Osteoblast (primary cell): Measurements from ENCODE around the gene GLA. TPM values are rescaled to one million over a fixed set of nuclear protein-coding genes. Genes with fewer than 3 reads are reported as not detected.

Source experiments
- DNase-seq: peaks from one replicate; pipeline ENCODE4 v3.0.0; 2011; ENCODE audit warnings: low spot score, mixed read lengths; ENCODE audit not compliant: insufficient read length; ENCODE audit errors: missing footprints
- H2AFZ ChIP-seq: 2 replicates; pipeline ENCODE4 v1.6.0; 2011; ENCODE audit warnings: mild to moderate bottlenecking, low read length
- H3K27ac ChIP-seq: 2 replicates; pipeline ENCODE4 v1.5.1; 2011; ENCODE audit warnings: mild to moderate bottlenecking, low read depth, low read length, moderate library complexity
- H3K27me3 ChIP-seq: 2 replicates; pipeline ENCODE4 v1.6.0; 2012; ENCODE audit warnings: mild to moderate bottlenecking, control low read depth, inconsistent platforms, low read length, moderate library complexity; ENCODE audit not compliant: insufficient read depth
- H3K36me3 ChIP-seq: 2 replicates; pipeline ENCODE4 v1.5.1; 2011; ENCODE audit warnings: mild to moderate bottlenecking, low read length, control low read depth, moderate library complexity; ENCODE audit not compliant: insufficient read depth
- H3K4me1 ChIP-seq: 2 replicates; pipeline ENCODE4 v1.5.1; 2011; ENCODE audit warnings: mild to moderate bottlenecking, low read length, control low read depth, moderate library complexity; ENCODE audit not compliant: insufficient read depth
- H3K4me2 ChIP-seq: 2 replicates; pipeline ENCODE4 v1.6.0; 2011; ENCODE audit warnings: mild to moderate bottlenecking, low read length; ENCODE audit not compliant: insufficient read depth
- H3K4me3 ChIP-seq: fragments of 200-600 bp; sonication (generic); 3 replicates; pipeline ENCODE4 v1.5.1; 2012; ENCODE audit warnings: mild to moderate bottlenecking, low read length, inconsistent platforms; ENCODE audit not compliant: insufficient read depth
- H3K79me2 ChIP-seq: 2 replicates; pipeline ENCODE4 v1.6.0; 2012; ENCODE audit warnings: mild to moderate bottlenecking, low read length, control low read depth, inconsistent platforms; ENCODE audit not compliant: insufficient read depth
- H3K9me3 ChIP-seq: 2 replicates; pipeline ENCODE4 v1.5.1; 2011; ENCODE audit warnings: low read depth, low read length, control low read depth
- H4K20me1 ChIP-seq: 2 replicates; pipeline ENCODE4 v1.6.0; 2012; ENCODE audit warnings: mild to moderate bottlenecking, low read length, control low read depth; ENCODE audit not compliant: insufficient read depth
- CTCF ChIP-seq: IDR thresholded peaks from 2 replicates; pipeline ENCODE4 v1.5.1; 2011; ENCODE audit warnings: mild to moderate bottlenecking, low read depth, low read length, moderate library complexity; ENCODE audit errors: extremely low read depth
- total RNA-seq: library from RNA; depleted of rRNA; stranded (reverse); fragments of >200 nt; gene quantifications from 2 replicates; pipeline ENCODE4 v1.2.3, GENCODE V29; 2012

GLA gene
- total RNA-seq, 1 donor: 22.8 TPM

GRCh38 chrX:101347859-101348451 lies 59.8 kb downstream of the GLA start:
- Histone ChIP-seq H3K4me3 (peak overlapping the region; percentile 89), H2AFZ (peak overlapping the region; percentile 91), H3K36me3 (no peaks in the 10 kb centered on the region), H3K27ac (peak overlapping the region; percentile 85), H3K4me1 (peaks cover 5% of the 10 kb centered on the region), H3K4me2 (peak overlapping the region; percentile 83), H3K79me2 (peaks cover 21% of the 10 kb centered on the region), H4K20me1 (no peaks in the 10 kb centered on the region), H3K9me3 (no peaks in the 10 kb centered on the region), H3K27me3 (no peaks in the 10 kb centered on the region)
- no peak for TF ChIP-seq CTCF
- DNase-seq: no peak

Other genes with a start within 250 kb of the GLA start
- 0.59 and 0.72 TPM in 2 replicates for gene DRP2, start 188.1 kb downstream of the GLA start, total RNA-seq
- 0.29 and 0.36 TPM in 2 replicates for gene TAF7L, start 116.6 kb downstream of the GLA start, total RNA-seq
- 2.7 and 2.9 TPM in 2 replicates for gene TIMM8A, start 59.2 kb downstream of the GLA start, total RNA-seq
- gene BTK, start 21.7 kb downstream of the GLA start, total RNA-seq: not detected in 2 replicates
- gene RPL36A, start 16.9 kb downstream of the GLA start, total RNA-seq: 87.2 and 105 TPM in 2 replicates
- gene HNRNPH2, start 297 bp upstream of the GLA start, total RNA-seq: 66.0 and 70.2 TPM in 2 replicates
- gene ARMCX4, start 77.5 kb upstream of the GLA start, total RNA-seq: 5.0 and 5.1 TPM in 2 replicates
- gene ARMCX1, start 142.6 kb upstream of the GLA start, total RNA-seq: 67.7 and 70.1 TPM in 2 replicates
- 31.8 and 35.1 TPM in 2 replicates for gene ARMCX6, start 210.1 kb upstream of the GLA start, total RNA-seq
- gene ARMCX3, start 215.2 kb upstream of the GLA start, total RNA-seq: 73.5 and 79.3 TPM in 2 replicates